ENCODE data around the gene LYSMD2. TPM values are rescaled to one million over a fixed set of nuclear protein-coding genes. Genes with fewer than 3 reads are reported as not detected.

The LYSMD2 gene
- total RNA-seq, 1 donor from 2014 or later: 7.7 TPM

Other genes with a start within 250 kb of the LYSMD2 start
- gene DMXL2, start 114.9 kb downstream of the LYSMD2 start, total RNA-seq: 14.2 and 31.7 TPM in 2 replicates
- 0.04 and 0.14 TPM in 2 replicates for gene SCG3, start 56.2 kb downstream of the LYSMD2 start, total RNA-seq
- 4.1 and 5.5 TPM in 2 replicates for gene TMOD2, start 13.9 kb upstream of the LYSMD2 start, total RNA-seq
- gene TMOD3, start 92.0 kb upstream of the LYSMD2 start, total RNA-seq: 30.7 and 34.5 TPM in 2 replicates
- gene LEO1, start 234.1 kb upstream of the LYSMD2 start, total RNA-seq: 17.0 and 19.9 TPM in 2 replicates